ENCODE results near the gene EBI3. TPM values are rescaled to one million over a fixed set of nuclear protein-coding genes. Genes with fewer than 3 reads are reported as not detected.

EBI3 gene
- total RNA-seq, 4 donors from 2014 or later: 0.96 to 3.7 (median 3.7) TPM; not detected in 1

GRCh38 chr19:4196009-4196408, 33.3 kb upstream of the EBI3 start:
- 77 to 80% methylated on average over 3 to 8 of the region's 8 CpGs for WGBS, 2 donors (ENCODE audit: low coverage in 1 of 2)
- Histone ChIP-seq H3K9me3 (no peaks in the 10 kb centered on the region), H3K27me3 (peaks cover 73% of the 10 kb centered on the region), H3K4me3 (no peak overlapping the region), H3K27ac (no peak overlapping the region), H3K36me3 (no peaks in the 10 kb centered on the region), H3K4me1 (peaks cover 0 to 8% (median 2%) of the 10 kb centered on the region in 4 donors)
- in situ Hi-C loops (cut with MboI; ENCODE audit: low pct_ligation_motif_present in 1 of 4, low pct_unique_long_range_greater_than_20kb in 1 of 4, low sequenced_read_pairs in 3 of 4) (no loop called here), intact Hi-C loops (cut with DNase I; ENCODE audit: low total_unique reads) (no loop called here)
- DNase-seq: no peak
- TF ChIP-seq POLR2A (IDR thresholded peaks at IDR 0.05): no peak
- TF ChIP-seq CTCF (IDR thresholded peaks at IDR 0.05): no peak
- no peak for TF ChIP-seq EP300 (IDR thresholded peaks at IDR 0.05; ENCODE audit: low read depth)
- TF ChIP-seq POLR2AphosphoS5 (IDR thresholded peaks at IDR 0.05): no peak

- no peaks in the 10 kb centered on the region for H3K36me3 ChIP-seq
- 84 to 88% methylated on average over 8 to 22 of the region's 22 CpGs for WGBS, 2 donors (ENCODE audit: low coverage in 1 of 2)
- no peak for DNase-seq
- intact Hi-C loops (cut with DNase I; ENCODE audit: low total_unique reads): no loop called here
- in situ Hi-C loops (cut with MboI; ENCODE audit: low pct_ligation_motif_present in 1 of 4, low pct_unique_long_range_greater_than_20kb in 1 of 4, low sequenced_read_pairs in 3 of 4): no loop called here
- TF ChIP-seq CTCF (IDR thresholded peaks at IDR 0.05) (no peak), POLR2AphosphoS5 (IDR thresholded peaks at IDR 0.05) (no peak), EP300 (IDR thresholded peaks at IDR 0.05; ENCODE audit: low read depth) (no peak), POLR2A (IDR thresholded peaks at IDR 0.05) (no peak)
- peaks cover 0 to 8% (median 2%) of the 10 kb centered on the region in 4 donors for H3K4me1 ChIP-seq
- H3K4me3 ChIP-seq: no peak overlapping the region
- H3K27me3 ChIP-seq: peaks cover 73% of the 10 kb centered on the region
- no peak overlapping the region for H3K27ac ChIP-seq
- H3K9me3 ChIP-seq: no peaks in the 10 kb centered on the region
Observed at GRCh38 chr19:4196587-4197148, 32.7 kb upstream of the EBI3 start.

- WGBS, 2 donors (ENCODE audit: low coverage in 1 of 2): 80 to 85% methylated on average over 5 of the region's 5 CpGs
- H3K27me3 ChIP-seq: peaks cover 73% of the 10 kb centered on the region
- peaks cover 0 to 8% (median 2%) of the 10 kb centered on the region in 4 donors for H3K4me1 ChIP-seq
- H3K27ac ChIP-seq: no peak overlapping the region
- in situ Hi-C loops (cut with MboI; ENCODE audit: low pct_ligation_motif_present in 1 of 4, low pct_unique_long_range_greater_than_20kb in 1 of 4, low sequenced_read_pairs in 3 of 4): no loop called here
- no peak overlapping the region for H3K4me3 ChIP-seq
- H3K9me3 ChIP-seq: no peaks in the 10 kb centered on the region
- no peak for DNase-seq
- intact Hi-C loops (cut with DNase I; ENCODE audit: low total_unique reads): no loop called here
- H3K36me3 ChIP-seq: no peaks in the 10 kb centered on the region
- TF ChIP-seq POLR2A (IDR thresholded peaks at IDR 0.05): no peak
- no peak for TF ChIP-seq POLR2AphosphoS5 (IDR thresholded peaks at IDR 0.05)
- TF ChIP-seq EP300 (IDR thresholded peaks at IDR 0.05; ENCODE audit: low read depth): no peak
- TF ChIP-seq CTCF (IDR thresholded peaks at IDR 0.05): no peak
Observed at GRCh38 chr19:4197228-4197624, 32.1 kb upstream of the EBI3 start.

GRCh38 chr19:4197625-4198466, 31.5 kb upstream of the EBI3 start:
- DNase-seq: no peak
- Histone ChIP-seq H3K4me3 (no peak overlapping the region), H3K36me3 (no peaks in the 10 kb centered on the region), H3K4me1 (peaks cover 0 to 8% (median 2%) of the 10 kb centered on the region in 4 donors), H3K27me3 (peaks cover 72% of the 10 kb centered on the region), H3K27ac (no peak overlapping the region), H3K9me3 (no peaks in the 10 kb centered on the region)
- in situ Hi-C loops (cut with MboI; ENCODE audit: low pct_ligation_motif_present in 1 of 4, low pct_unique_long_range_greater_than_20kb in 1 of 4, low sequenced_read_pairs in 3 of 4) (no loop called here), intact Hi-C loops (cut with DNase I; ENCODE audit: low total_unique reads) (no loop called here)
- WGBS, 2 donors (ENCODE audit: low coverage in 1 of 2): 33 to 47% methylated on average over 20 to 30 of the region's 70 CpGs
- TF ChIP-seq CTCF (IDR thresholded peaks at IDR 0.05): no peak
- TF ChIP-seq POLR2A (IDR thresholded peaks at IDR 0.05): no peak
- no peak for TF ChIP-seq EP300 (IDR thresholded peaks at IDR 0.05; ENCODE audit: low read depth)
- no peak for TF ChIP-seq POLR2AphosphoS5 (IDR thresholded peaks at IDR 0.05)
